HepG2 (cell line): ENCODE measurements around the gene RFXANK. TPM values are rescaled to one million over a fixed set of nuclear protein-coding genes. Genes with fewer than 3 reads are reported as not detected.
A peak's percentile ranks its signal among the peaks of the same experiment; 100 is the strongest.

Experiments
- FOXO1 ChIP-seq: sonication (generic); formaldehyde crosslinking; IDR thresholded peaks from 2 replicates; pipeline ENCODE4 v1.4.0; 2020; ENCODE audit warnings: missing genetic modification reagents
- KDM2A ChIP-seq: sonication (generic); formaldehyde crosslinking; IDR thresholded peaks from 2 replicates; pipeline ENCODE4 v1.4.0; 2020; ENCODE audit warnings: low read depth, missing genetic modification reagents, borderline replicate concordance
- NCOA1 ChIP-seq: sonication (generic); formaldehyde crosslinking; IDR thresholded peaks from 2 replicates; pipeline ENCODE4 v1.9.0; 2021; ENCODE audit warnings: missing genetic modification reagents
- NFYC ChIP-seq: IDR thresholded peaks from 2 replicates; pipeline ENCODE4 v1.6.1; 2016; ENCODE audit warnings: missing genetic modification reagents, missing compliant biosample characterization
- RBM22 ChIP-seq: fragments of 200-400 bp; formaldehyde crosslinking; optimal IDR thresholded peaks from 2 replicates; pipeline ENCODE3; 2017; ENCODE audit warnings: mild to moderate bottlenecking, low read length, moderate library complexity
- RBM39 ChIP-seq: fragments of 200-400 bp; formaldehyde crosslinking; IDR thresholded peaks from one replicate; pipeline ENCODE4 v1.6.1; 2018; ENCODE audit warnings: antibody characterized with exemption, mild to moderate bottlenecking, low read depth, low read length; ENCODE audit not compliant: poor library complexity, severe bottlenecking
- SP4 ChIP-seq: sonication (generic); formaldehyde crosslinking; IDR thresholded peaks from 2 replicates; pipeline ENCODE4 v1.8.1; 2023; ENCODE audit warnings: mild to moderate bottlenecking, missing genetic modification reagents
- SP5 ChIP-seq: IDR thresholded peaks from 2 replicates; pipeline ENCODE4 v1.6.1; 2016; ENCODE audit warnings: low read depth, borderline replicate concordance
- ZBTB7A ChIP-seq: sonication (generic); formaldehyde crosslinking; IDR thresholded peaks from 2 replicates; pipeline ENCODE4 v1.8.0; 2022; ENCODE audit warnings: mild to moderate bottlenecking, missing genetic modification reagents
- ZNF292 ChIP-seq: sonication (generic); formaldehyde crosslinking; IDR thresholded peaks from 2 replicates; pipeline ENCODE4 v1.8.1; 2022; ENCODE audit warnings: mild to moderate bottlenecking, low read depth, missing genetic modification reagents, borderline replicate concordance
- ZNF543 ChIP-seq: sonication (generic); formaldehyde crosslinking; IDR thresholded peaks from 2 replicates; pipeline ENCODE4 v1.4.0; 2020; ENCODE audit warnings: mild to moderate bottlenecking, missing genetic modification reagents
- ZNF607 ChIP-seq: sonication (generic); formaldehyde crosslinking; IDR thresholded peaks from 2 replicates; pipeline ENCODE4 v1.5.1; 2020; ENCODE audit warnings: missing genetic modification reagents, mild to moderate bottlenecking, borderline replicate concordance
- ZNF652 ChIP-seq: IDR thresholded peaks from 2 replicates; pipeline ENCODE4 v1.6.1; 2016; ENCODE audit warnings: low read depth, borderline replicate concordance
- ZNF670 ChIP-seq: sonication (generic); formaldehyde crosslinking; IDR thresholded peaks from 2 replicates; pipeline ENCODE4 v1.8.0; 2022; ENCODE audit warnings: mild to moderate bottlenecking, missing genetic modification reagents, borderline replicate concordance
- ZNF674 ChIP-seq: sonication (generic); formaldehyde crosslinking; IDR thresholded peaks from 2 replicates; pipeline ENCODE4 v1.5.0; 2020; ENCODE audit warnings: low read depth, mild to moderate bottlenecking, missing genetic modification reagents
- ZNF747 ChIP-seq: sonication (generic); formaldehyde crosslinking; IDR thresholded peaks from 2 replicates; pipeline ENCODE4 v1.8.1; 2023; ENCODE audit warnings: missing genetic modification reagents, mild to moderate bottlenecking, borderline replicate concordance
- ZNF792 ChIP-seq: IDR thresholded peaks from 2 replicates; pipeline ENCODE4 v1.6.1; 2016
- polyA plus RNA-seq, 8 experiments: library from polyadenylated mRNA; depleted of rRNA in 3 of 8; stranded (reverse) in 7 of 8; unstranded in 1 of 8; fragments of >200 nt; fragmentation: Illumina TruSeq in 4 of 8; extraction: Trizol in 4 of 8; gene quantifications; 2 replicates each; pipeline versions ENCODE4 v1.2.1 to v1.2.3, GENCODE V29; 2011 to 2016; ENCODE audit warnings: low read depth in 4 of 8, missing spikeins in 1 of 8, mixed read lengths in 1 of 8; ENCODE audit not compliant: insufficient read depth in 1 of 8
- total RNA-seq, 5 experiments: library from RNA; depleted of rRNA; stranded (reverse); fragments of >200 nt; fragmentation: Illumina TruSeq; extraction: Trizol; gene quantifications; 2 replicates each; pipeline ENCODE4 v1.2.3, GENCODE V29; 2016; ENCODE audit warnings: low read depth in 1 of 5
- TF ChIP-seq, protein P1 (sequence below): sonication (generic); formaldehyde crosslinking; conservative IDR thresholded peaks from 2 replicates; pipeline ENCODE4 v1.8.0; 2022; ENCODE audit warnings: mild to moderate bottlenecking, moderate library complexity, missing genetic modification reagents
- TF ChIP-seq, protein P2 (sequence below): sonication (generic); formaldehyde crosslinking; IDR thresholded peaks from 2 replicates; pipeline ENCODE4 v1.4.0; 2020; ENCODE audit warnings: missing genetic modification reagents
- TF ChIP-seq, protein P3 (sequence below): sonication (generic); formaldehyde crosslinking; IDR thresholded peaks from 2 replicates; pipeline ENCODE4 v1.5.0; 2020; ENCODE audit warnings: mild to moderate bottlenecking, missing genetic modification reagents, moderate library complexity
- TF ChIP-seq, protein P4 (sequence below): sonication (generic); formaldehyde crosslinking; IDR thresholded peaks from 2 replicates; pipeline ENCODE4 v1.9.0; 2021; ENCODE audit warnings: missing genetic modification reagents, mild to moderate bottlenecking, borderline replicate concordance

The RFXANK gene
- total and polyA plus RNA-seq, 2 of the 13 experiments (the other 11 are each of a cell fraction or from before 2014, with no cell fraction given) = 49.9 to 80.7 TPM

DNA sequence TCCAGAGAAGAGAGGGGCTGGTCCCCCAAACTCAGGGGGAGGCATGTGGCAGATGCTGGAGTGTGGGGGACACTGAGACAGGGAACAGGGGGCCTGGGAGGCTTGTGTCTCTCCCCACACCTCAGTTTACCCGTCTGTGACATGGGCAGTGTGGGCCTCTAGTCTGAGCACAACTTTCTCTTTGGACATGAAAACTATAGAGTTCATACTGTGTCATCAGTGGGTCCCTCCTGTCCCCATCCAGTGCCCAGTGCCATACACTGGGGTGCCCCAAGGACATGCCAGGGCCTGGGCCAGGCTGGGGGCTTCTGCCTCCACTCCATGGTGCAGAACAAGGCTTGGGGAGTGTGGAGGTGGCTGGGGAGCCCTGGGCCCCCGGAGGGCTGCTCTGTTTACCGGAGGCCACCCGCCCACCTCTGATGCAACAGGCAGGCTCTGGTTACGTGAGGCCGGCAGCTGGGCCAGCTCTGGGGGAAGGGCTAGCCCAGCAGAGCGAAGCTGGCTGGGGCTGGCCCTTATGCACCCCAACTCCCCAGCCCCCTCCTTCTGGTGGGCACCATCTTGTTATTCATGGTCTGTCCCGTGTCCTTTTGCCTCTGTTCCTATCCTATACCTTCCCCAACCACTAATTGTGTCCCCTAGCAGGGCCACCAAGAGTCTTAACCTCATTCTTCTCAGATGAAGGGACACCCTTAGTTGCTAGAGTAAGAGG is 20.1 kb upstream of the RFXANK start (continued):
- TF ChIP-seq SP5 (CRISPR knock-in tag) = peak; percentile 92
- 0 out of 2 replicates have a peak, but pooled peaks have one; percentile 26 for TF ChIP-seq ZNF607
- TF ChIP-seq ZNF652 = no peak
- TF ChIP-seq FOXO1 (CRISPR knock-in tag) = peak; percentile 93
- no peak for TF ChIP-seq ZNF292 (CRISPR knock-in tag)
- TF ChIP-seq, protein P1, sequence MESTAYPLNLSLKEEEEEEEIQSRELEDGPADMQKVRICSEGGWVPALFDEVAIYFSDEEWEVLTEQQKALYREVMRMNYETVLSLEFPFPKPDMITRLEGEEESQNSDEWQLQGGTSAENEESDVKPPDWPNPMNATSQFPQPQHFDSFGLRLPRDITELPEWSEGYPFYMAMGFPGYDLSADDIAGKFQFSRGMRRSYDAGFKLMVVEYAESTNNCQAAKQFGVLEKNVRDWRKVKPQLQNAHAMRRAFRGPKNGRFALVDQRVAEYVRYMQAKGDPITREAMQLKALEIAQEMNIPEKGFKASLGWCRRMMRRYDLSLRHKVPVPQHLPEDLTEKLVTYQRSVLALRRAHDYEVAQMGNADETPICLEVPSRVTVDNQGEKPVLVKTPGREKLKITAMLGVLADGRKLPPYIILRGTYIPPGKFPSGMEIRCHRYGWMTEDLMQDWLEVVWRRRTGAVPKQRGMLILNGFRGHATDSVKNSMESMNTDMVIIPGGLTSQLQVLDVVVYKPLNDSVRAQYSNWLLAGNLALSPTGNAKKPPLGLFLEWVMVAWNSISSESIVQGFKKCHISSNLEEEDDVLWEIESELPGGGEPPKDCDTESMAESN (CRISPR knock-in tag) = peak; percentile 66; the same call in 1 of the 2 replicates
- TF ChIP-seq KDM2A (CRISPR knock-in tag) = peak; percentile 78
- 0 out of 2 replicates have a peak, but pooled peaks have one; percentile 34 for TF ChIP-seq ZNF674 (CRISPR knock-in tag)
- peak; percentile 69; the same call in 1 of the 2 replicates for TF ChIP-seq SP4
- no peak for TF ChIP-seq RBM39
- 0 out of 2 replicates have a peak, but pooled peaks have one; percentile 16 for TF ChIP-seq ZNF792
- TF ChIP-seq NFYC (CRISPR knock-in tag) = no peak
- peak; percentile 25; the same call in 1 of the 2 replicates for TF ChIP-seq ZNF747 (CRISPR knock-in tag)
- no peak for TF ChIP-seq NCOA1 (CRISPR knock-in tag)
- 0 out of 2 replicates have a peak, but pooled peaks have one; percentile 42 for TF ChIP-seq ZNF543 (CRISPR knock-in tag)
- TF ChIP-seq, protein P2, sequence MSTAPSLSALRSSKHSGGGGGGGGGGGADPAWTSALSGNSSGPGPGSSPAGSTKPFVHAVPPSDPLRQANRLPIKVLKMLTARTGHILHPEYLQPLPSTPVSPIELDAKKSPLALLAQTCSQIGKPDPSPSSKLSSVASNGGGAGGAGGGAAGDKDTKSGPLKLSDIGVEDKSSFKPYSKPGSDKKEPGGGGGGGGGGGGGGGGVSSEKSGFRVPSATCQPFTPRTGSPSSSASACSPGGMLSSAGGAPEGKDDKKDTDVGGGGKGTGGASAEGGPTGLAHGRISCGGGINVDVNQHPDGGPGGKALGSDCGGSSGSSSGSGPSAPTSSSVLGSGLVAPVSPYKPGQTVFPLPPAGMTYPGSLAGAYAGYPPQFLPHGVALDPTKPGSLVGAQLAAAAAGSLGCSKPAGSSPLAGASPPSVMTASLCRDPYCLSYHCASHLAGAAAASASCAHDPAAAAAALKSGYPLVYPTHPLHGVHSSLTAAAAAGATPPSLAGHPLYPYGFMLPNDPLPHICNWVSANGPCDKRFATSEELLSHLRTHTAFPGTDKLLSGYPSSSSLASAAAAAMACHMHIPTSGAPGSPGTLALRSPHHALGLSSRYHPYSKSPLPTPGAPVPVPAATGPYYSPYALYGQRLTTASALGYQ = no peak
- no peak for TF ChIP-seq ZNF670 (CRISPR knock-in tag)
- TF ChIP-seq, protein P3, sequence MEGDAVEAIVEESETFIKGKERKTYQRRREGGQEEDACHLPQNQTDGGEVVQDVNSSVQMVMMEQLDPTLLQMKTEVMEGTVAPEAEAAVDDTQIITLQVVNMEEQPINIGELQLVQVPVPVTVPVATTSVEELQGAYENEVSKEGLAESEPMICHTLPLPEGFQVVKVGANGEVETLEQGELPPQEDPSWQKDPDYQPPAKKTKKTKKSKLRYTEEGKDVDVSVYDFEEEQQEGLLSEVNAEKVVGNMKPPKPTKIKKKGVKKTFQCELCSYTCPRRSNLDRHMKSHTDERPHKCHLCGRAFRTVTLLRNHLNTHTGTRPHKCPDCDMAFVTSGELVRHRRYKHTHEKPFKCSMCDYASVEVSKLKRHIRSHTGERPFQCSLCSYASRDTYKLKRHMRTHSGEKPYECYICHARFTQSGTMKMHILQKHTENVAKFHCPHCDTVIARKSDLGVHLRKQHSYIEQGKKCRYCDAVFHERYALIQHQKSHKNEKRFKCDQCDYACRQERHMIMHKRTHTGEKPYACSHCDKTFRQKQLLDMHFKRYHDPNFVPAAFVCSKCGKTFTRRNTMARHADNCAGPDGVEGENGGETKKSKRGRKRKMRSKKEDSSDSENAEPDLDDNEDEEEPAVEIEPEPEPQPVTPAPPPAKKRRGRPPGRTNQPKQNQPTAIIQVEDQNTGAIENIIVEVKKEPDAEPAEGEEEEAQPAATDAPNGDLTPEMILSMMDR (CRISPR knock-in tag) = 0 out of 2 replicates have a peak, but pooled peaks have one; percentile 17
- TF ChIP-seq, protein P4, sequence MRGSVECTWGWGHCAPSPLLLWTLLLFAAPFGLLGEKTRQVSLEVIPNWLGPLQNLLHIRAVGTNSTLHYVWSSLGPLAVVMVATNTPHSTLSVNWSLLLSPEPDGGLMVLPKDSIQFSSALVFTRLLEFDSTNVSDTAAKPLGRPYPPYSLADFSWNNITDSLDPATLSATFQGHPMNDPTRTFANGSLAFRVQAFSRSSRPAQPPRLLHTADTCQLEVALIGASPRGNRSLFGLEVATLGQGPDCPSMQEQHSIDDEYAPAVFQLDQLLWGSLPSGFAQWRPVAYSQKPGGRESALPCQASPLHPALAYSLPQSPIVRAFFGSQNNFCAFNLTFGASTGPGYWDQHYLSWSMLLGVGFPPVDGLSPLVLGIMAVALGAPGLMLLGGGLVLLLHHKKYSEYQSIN (CRISPR knock-in tag) = no peak
- TF ChIP-seq ZBTB7A (CRISPR knock-in tag) = peak; percentile 57; the same call in 1 of the 2 replicates
- peak; percentile 83 for TF ChIP-seq RBM22
